T follicular helper cell (primary cell): Measurements from ENCODE around the gene HIPK2.

Source experiments
- DNase-seq: peaks from one replicate; pipeline ENCODE4 v3.0.0-alpha.2; 2020; ENCODE audit warnings: low read depth

The HIPK2 gene

GRCh38 chr7:139696552-139696951 is 81.2 kb downstream of the HIPK2 start:
- no peak for DNase-seq

- DNase-seq, result no peak
These were observed 82.2 kb downstream of the HIPK2 start for GRCh38 chr7:139695588-139695987.

DNA sequence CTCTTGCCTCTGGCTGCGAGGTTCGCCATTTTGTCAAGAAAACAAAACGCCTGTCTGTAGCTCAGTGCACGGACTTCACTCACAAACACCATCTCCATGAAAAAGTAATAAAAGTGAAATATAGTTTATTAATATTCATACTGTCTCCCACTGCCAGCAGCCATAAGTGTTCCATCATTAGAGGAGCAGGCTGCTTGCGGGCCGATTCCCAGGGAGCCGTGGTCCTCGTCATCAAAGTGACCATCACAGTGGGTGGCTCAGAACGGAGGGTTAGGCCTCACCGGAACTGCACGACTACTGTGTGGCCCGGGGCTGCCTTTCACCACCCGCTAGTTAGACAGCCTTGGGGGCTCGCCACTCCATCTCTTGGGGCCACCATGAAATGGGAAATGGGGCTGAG is 82.7 kb downstream of the HIPK2 start:
- no peak for DNase-seq

GRCh38 chr7:139694389-139694676 is 83.5 kb downstream of the HIPK2 start:
- no peak for DNase-seq

DNA sequence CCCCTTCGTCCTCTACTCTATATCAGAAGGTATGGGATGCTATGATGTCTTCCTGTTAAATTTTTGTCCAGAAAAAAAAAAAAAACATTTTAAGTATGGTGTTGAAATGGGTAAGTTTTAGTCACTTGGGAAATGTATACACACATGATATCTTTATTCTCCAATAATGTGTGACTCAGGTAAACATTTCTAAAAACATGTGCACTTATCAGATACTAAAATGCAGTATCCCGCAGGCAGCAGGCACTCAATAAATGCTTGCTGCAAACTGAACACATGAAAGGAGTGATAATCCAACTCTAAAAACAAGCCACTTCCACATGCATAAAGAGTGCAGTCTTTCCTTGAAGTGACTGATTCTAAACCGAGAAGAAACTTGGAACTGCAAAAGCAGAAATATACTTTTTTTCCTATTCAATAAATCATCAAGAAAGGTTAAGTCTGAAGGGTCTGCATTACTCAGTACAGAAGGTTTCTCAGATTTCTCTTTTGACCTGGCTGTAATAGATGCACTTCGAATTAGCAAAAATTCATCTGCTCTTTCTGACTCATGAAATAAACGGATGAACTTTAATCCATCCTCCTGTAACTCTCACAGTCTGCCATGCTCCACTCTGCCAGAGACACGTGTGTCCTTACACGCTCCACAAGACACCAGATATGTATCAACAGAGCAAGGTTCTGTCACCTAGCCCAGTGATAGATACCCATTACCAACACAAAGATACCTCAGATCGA is 84.0 kb downstream of the HIPK2 start:
- no peak for DNase-seq

DNA sequence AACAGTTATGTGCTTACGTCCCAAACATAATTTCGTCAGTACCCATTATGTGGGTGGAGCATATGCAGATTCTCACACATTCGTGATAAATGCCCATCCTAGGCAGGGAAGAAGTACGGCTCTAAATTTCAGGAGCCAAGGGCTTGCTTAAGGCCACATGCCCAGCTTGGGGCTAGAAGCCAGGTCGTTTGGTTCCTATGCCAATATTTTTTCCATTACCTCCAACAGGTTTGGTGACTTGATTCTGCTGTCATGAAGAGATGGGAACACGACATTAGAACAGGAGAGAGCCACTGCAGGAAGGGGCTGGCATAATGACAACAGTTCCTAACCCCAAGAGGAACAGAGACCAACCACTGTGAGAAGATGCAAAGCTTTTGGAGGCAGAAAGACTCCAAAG is 85.1 kb downstream of the HIPK2 start:
- DNase-seq, result no peak

GRCh38 chr7:139691253-139691781 is 86.5 kb downstream of the HIPK2 start:
- no peak for DNase-seq

DNA sequence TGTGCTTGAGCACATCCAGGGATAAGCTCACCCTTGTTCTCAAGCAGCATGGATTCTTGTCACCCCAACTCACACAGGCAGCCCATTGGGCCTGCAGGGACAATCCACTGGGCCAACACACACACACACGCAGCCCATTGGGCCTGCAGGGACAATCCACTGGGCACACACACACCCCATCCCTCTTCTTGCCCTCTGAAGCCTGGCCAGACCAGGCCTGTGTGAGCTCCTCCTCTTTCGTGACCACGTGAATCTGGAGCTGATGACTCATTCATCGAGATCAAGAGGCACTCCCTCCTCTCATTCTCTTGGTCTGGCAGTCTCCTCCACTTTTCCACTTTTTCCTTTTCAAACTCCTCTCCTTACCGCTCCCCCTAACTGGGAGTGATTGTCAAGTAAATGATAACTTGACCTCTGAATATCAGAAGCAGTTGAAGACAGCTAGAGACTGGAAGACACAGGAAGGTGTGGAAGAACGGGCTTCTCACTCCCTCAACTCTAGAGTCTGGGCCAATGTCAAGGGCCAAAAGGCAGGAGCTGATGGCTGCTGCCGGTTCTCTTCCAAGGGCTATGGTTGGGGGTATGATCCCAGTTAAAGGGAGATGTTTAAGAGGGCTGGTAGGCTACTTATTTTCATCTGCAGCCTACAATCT is 89.7 kb downstream of the HIPK2 start:
- no peak for DNase-seq

GRCh38 chr7:139687211-139687954 is 90.4 kb downstream of the HIPK2 start:
- DNase-seq, result no peak

GRCh38 chr7:139683137-139683921 is 94.5 kb downstream of the HIPK2 start:
- no peak for DNase-seq

DNA sequence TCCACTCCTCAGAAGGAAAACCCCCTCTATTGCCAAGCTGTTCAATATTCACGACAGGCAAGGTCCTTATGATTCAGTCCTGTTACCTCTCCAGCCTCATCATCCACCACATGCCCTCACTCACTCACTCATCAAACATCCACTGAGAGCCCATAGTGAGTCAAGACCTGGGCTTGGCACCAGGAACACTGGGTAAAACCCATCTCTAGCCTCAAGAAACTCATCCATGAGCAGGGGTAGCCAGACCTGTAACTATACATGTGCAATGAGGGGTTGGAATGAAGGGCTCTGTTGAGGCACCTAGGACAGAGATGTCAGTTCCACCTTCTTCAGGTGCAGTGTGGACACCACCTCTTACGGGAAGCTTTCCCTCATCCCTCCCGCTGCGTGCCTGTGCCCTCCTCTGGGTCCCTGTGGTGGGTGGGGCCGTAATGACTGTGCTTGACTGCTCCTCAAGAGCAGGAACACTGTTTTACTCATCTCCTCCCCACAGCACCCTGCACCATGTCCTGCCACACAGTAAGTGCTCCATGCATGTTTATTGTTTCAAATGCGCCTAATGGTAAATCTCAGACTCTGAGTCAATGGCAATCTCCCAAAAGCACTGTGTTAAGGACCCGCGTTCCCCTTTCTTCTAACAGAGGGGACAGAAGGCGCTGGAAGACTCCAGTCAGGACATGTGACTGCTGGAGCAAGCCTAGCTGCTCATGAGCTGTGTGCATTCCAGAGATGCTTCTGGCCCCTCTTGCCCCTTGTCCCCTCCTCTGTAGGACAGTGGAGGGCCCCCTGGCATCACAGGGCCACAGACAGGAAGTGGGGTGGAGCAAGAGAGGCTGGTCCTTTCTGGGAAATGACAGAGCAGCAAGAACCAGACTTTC is 95.4 kb downstream of the HIPK2 start:
- DNase-seq, result no peak

GRCh38 chr7:139681812-139682135 is 96.0 kb downstream of the HIPK2 start:
- no peak for DNase-seq

- no peak for DNase-seq
These were observed 96.4 kb downstream of the HIPK2 start for GRCh38 chr7:139681463-139681755.

GRCh38 chr7:139680676-139681462 is 96.9 kb downstream of the HIPK2 start:
- DNase-seq, result no peak

GRCh38 chr7:139679731-139680594 is 97.8 kb downstream of the HIPK2 start:
- no peak for DNase-seq

DNA sequence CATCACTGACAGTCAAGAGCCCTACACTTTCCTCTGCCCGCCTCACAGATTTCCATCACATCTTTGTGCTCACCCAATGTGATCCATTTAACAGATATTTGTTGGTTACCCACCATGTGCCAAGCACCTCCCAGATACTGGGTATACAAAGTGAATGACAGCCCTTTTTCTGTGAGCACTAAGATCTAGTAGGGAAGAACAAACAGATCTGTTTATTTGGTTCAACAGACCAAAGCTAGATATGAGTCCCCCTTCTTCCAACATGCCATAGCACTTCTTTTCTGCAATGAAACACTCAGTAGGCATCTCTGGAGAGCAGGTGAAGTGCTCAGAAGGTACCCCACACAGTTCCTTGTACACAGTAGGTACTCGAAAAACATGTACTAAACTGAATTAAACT is 101.4 kb downstream of the HIPK2 start:
- no peak for DNase-seq

DNA sequence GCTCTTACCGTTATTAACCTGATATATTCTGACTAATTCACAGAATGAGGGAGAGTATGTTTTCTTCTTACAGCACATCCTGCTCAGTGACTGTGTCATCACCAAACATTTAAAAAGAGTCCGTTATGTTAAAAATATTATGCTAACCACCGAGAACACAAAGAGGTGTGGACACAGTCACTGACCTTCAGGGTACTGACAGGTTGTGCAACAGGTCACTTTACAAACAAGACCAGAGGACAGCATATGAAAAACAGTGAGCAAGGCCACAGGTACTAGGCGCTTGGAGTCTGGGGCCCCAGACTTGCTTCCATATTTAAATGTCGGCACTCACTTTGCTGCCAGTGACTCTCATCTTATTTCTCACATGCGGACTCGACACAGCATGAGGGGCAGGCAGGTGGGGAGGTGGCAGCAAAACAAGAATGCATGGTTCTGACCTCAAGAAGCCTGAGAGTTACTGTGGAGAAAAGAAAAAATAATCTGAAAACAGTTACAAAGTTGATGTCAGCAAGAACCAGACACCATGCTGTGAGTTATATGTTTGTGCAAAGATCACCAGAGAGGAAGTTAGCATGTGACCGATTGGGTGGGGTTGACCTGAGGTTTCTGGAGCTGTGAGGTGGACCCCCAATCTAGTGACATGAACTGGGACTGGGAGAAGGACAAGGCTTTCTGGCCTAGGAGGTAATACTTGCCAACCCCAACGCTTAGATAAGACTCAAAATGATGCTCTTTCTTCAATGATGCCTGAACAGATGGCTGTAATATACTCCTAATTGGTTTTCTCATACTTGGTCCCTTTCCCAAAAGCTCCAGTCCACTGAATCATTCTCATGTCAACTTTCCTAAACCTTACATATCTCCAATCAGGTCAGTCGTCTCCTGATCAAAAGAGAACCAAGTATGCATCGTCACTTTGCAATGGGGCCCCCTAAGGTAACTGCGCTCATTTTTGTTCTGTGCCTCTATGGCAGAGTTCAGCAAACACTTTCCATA is 102.4 kb downstream of the HIPK2 start:
- DNase-seq, result no peak

DNA sequence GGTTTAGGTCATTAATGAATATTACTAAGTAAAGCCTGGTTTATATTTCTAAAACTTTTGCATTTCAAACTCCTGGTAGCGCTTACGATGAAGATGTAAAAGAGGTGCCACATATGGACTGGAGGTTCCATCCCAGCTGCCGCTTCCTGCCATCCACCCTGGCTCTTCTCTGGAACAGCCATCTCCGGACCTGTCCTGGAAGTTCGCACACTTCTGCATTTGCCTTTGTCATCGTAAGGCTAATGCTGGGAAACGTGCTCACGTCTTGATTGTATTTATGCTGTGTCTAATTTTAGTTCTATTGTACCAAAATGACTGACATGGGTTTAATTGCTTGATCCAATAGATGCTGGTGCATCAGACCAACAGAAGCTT is 103.1 kb downstream of the HIPK2 start:
- DNase-seq, result no peak

DNA sequence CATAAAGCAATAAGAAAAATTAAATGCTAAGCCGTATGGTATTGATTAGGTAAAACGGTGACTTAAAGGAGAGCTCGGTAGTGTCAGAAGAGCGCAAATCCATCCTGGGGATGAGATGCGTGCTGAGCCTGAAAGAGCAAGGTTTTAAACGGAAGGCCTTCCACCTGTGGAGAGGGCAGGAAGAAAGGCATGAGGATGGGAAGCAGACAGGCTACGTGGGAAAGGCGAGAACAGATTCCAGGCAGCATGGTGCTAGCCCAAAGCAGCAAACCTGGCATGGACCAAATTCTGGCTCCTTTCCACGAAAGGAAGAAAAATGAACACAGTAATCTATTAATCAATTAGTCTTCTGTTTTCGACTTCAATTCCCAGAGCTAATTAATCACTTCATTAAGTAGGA is 103.5 kb downstream of the HIPK2 start:
- no peak for DNase-seq
